Esophagus squamous epithelium (tissue), 5 donors: ENCODE data around the gene PEX11G. TPM values are rescaled to one million over a fixed set of nuclear protein-coding genes. Genes with fewer than 3 reads are reported as not detected.

Experiments
- DNase-seq: peaks from one replicate; lab custom pipeline; 2025; lab: John Stamatoyannopoulos, UW
- H3K27ac ChIP-seq, 4 donors: fragments of 200-600 bp; sonication (generic); one replicate each; pipeline ENCODE4 v1.5.1; 2016 to 2019; ENCODE audit warnings: mild to moderate bottlenecking in 1 of 4
- H3K27me3 ChIP-seq, 4 donors: fragments of 200-600 bp; sonication (generic); 1 replicate in 3 of 4; 2 replicates in 1 of 4; pipeline versions ENCODE4 v1.5.1 to v1.6.0; 2017 to 2021; ENCODE audit warnings: antibody characterized with exemption in 1 of 4
- H3K36me3 ChIP-seq, 3 donors: fragments of 200-600 bp; sonication (generic); one replicate each; pipeline ENCODE4 v1.5.1; 2016 to 2019
- H3K4me1 ChIP-seq, 3 donors: fragments of 200-600 bp; sonication (generic); one replicate each; pipeline ENCODE4 v1.5.1; 2017 to 2019
- H3K4me3 ChIP-seq, 4 donors: fragments of 200-600 bp; sonication (generic); 1 replicate in 3 of 4; 2 replicates in 1 of 4; pipeline ENCODE4 v1.5.1; 2016 to 2019; ENCODE audit warnings: mild to moderate bottlenecking in 2 of 4, moderate library complexity in 1 of 4
- H3K9me3 ChIP-seq, 3 donors: fragments of 200-600 bp; sonication (generic); one replicate each; pipeline ENCODE4 v1.5.1; 2016 to 2019
- POLR2A ChIP-seq, 4 donors: fragments of 450-650 bp; IDR thresholded peaks; one replicate each; pipeline ENCODE4 v1.6.1; 2017; ENCODE audit warnings: antibody characterized with exemption in 4 of 4, mild to moderate bottlenecking in 4 of 4, moderate library complexity in 3 of 4
- WGBS, 2 donors: methylation state at CpG; one replicate each; pipeline ENCODE4 v1.1.5; 2018; 5-methylcytosine and 5-hydroxymethylcytosine counted together
- intact Hi-C: fragments of 100-400 bp; cut with DNase I; formaldehyde crosslinking; loops from one replicate; pipeline ENCODE4 v1.15.0; 2022
- total RNA-seq, 4 donors: library from RNA; depleted of rRNA; stranded (reverse); fragments of >200 nt; gene quantifications; one replicate each; pipeline ENCODE4 v1.1.0, GENCODE V29; 2016
- TF ChIP-seq, protein P1 (sequence below), 6 experiments: fragments of 450-650 bp in 4 of 6; fragments of 200-600 bp in 2 of 6; sonication (generic) in 2 of 6; IDR thresholded peaks; one replicate each; pipeline ENCODE4 v1.5.1; 2016 to 2019; ENCODE audit warnings: antibody characterized with exemption in 6 of 6, mild to moderate bottlenecking in 4 of 6, moderate library complexity in 4 of 6
- donor health status: DM: yes; HTN: yes; CAD: no.

PEX11G gene
- total RNA-seq, 4 donors from 2014 or later: 1.1 to 6.7 (median 4.1) TPM

DNA sequence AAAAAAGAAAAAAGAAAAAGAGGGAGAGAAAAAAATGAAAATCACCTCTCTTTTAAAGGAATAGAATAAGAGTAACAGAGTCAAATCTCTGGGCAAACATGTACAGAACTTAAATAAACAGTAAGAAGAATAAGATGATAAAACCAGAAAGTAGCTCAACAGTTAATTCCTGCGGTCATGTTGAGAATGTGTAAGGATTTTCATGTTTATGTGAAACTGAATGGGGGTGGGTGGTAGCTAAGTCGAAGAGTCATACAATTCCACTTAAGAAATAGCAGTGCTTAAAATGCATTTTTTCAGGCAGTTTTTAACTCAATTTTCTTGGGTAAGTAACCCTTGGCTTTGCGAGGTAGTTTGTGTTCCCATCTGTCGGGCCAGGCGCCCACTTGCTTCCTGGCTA lies 60.9 kb downstream of the PEX11G start:
- peaks cover 0 to 51% (median 15%) of the 10 kb centered on the region in 3 donors for H3K4me1 ChIP-seq
- H3K27me3 ChIP-seq: no peaks in the 10 kb centered on the region
- intact Hi-C loops: no loop called here
- peaks cover 0 to 7% (median 0%) of the 10 kb centered on the region in 3 donors for H3K36me3 ChIP-seq
- H3K27ac ChIP-seq: no peak overlapping the region
- DNase-seq: no peak
- no peaks in the 10 kb centered on the region for H3K9me3 ChIP-seq
- WGBS, 2 donors: 61 to 66% methylated on average over 5 of the region's 5 CpGs
- no peak for TF ChIP-seq POLR2A (IDR thresholded peaks at IDR 0.05)
- TF ChIP-seq, protein P1, sequence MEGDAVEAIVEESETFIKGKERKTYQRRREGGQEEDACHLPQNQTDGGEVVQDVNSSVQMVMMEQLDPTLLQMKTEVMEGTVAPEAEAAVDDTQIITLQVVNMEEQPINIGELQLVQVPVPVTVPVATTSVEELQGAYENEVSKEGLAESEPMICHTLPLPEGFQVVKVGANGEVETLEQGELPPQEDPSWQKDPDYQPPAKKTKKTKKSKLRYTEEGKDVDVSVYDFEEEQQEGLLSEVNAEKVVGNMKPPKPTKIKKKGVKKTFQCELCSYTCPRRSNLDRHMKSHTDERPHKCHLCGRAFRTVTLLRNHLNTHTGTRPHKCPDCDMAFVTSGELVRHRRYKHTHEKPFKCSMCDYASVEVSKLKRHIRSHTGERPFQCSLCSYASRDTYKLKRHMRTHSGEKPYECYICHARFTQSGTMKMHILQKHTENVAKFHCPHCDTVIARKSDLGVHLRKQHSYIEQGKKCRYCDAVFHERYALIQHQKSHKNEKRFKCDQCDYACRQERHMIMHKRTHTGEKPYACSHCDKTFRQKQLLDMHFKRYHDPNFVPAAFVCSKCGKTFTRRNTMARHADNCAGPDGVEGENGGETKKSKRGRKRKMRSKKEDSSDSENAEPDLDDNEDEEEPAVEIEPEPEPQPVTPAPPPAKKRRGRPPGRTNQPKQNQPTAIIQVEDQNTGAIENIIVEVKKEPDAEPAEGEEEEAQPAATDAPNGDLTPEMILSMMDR (IDR thresholded peaks at IDR 0.05): no peak
- H3K4me3 ChIP-seq: no peak overlapping the region

DNA sequence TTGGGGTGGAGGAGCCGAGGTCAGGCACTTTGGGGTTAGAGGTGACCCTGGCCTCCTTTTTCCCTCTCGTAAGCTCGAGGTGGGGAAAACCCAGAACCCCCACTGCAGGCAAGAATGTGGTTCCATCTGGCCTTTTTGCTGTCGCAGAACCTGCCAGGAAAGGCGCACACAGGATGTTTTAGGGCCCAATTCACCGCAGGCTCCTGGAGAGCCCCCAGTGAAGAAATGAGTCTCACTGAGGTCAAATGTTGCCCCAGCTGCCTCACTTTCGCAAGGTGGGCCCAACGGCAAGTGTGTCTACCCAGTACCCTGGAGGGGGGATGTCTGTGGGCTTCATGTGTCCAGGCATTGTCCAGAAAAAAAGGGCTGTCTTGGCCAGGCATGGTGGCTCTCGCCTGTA lies 61.8 kb downstream of the PEX11G start:
- DNase-seq: no peak
- no peaks in the 10 kb centered on the region for H3K9me3 ChIP-seq
- 78 to 95% methylated on average over 5 to 6 of the region's 9 CpGs for WGBS, 2 donors
- TF ChIP-seq, protein P1 (IDR thresholded peaks at IDR 0.05): no peak
- no peak for TF ChIP-seq POLR2A (IDR thresholded peaks at IDR 0.05)
- intact Hi-C loops: no loop called here
- no peak overlapping the region for H3K4me3 ChIP-seq
- peak overlapping the region in 2 of 4 donors; percentile 34 to 45 for H3K27ac ChIP-seq
- peaks cover 0 to 10% (median 0%) of the 10 kb centered on the region in 3 donors for H3K36me3 ChIP-seq
- no peaks in the 10 kb centered on the region for H3K27me3 ChIP-seq
- H3K4me1 ChIP-seq: peaks cover 0 to 60% (median 15%) of the 10 kb centered on the region in 3 donors

Other genes with a start within 250 kb of the PEX11G start
- 10 to 100 TPM in 3 of 4 donors, 1 to 10 TPM in 1; 4.9 to 33.4 (median 10.8) TPM for gene INSR, start 194.6 kb downstream of the PEX11G start, total RNA-seq
- gene ARHGEF18, start 140.1 kb downstream of the PEX11G start, total RNA-seq: 10 to 100 TPM; 24.2 to 42.0 (median 28.7) TPM
- gene ZNF358, start 27.1 kb upstream of the PEX11G start, total RNA-seq: 10 to 100 TPM in 3 of 4 donors, 1 to 10 TPM in 1; 3.8 to 42.2 (median 19.5) TPM
- 10 to 100 TPM in 1 of 4 donors, 1 to 10 TPM in 3; 5.7 to 13.9 (median 7.8) TPM for gene MCOLN1, start 33.6 kb upstream of the PEX11G start, total RNA-seq
- 10 to 100 TPM; 39.7 to 74.1 (median 50.1) TPM for gene PNPLA6, start 46.7 kb upstream of the PEX11G start, total RNA-seq
- 10 to 100 TPM in 2 of 4 donors, 1 to 10 TPM in 2; 9.3 to 45.5 (median 14.1) TPM for gene CAMSAP3, start 106.8 kb upstream of the PEX11G start, total RNA-seq
- 10 to 100 TPM; 20.3 to 34.1 (median 27.8) TPM for gene XAB2, start 140.5 kb upstream of the PEX11G start, total RNA-seq
- gene PET100, start 140.8 kb upstream of the PEX11G start, total RNA-seq: 10 to 100 TPM; 22.9 to 43.1 (median 25.7) TPM
- under 1 TPM in 2 of 4 donors, not detected in 2; 0.53 to 0.57 TPM for gene PCP2, start 144.7 kb upstream of the PEX11G start, total RNA-seq
- gene STXBP2, start 148.1 kb upstream of the PEX11G start, total RNA-seq: 10 to 100 TPM; 44.7 to 76.6 (median 55.2) TPM
- gene RETN, start 180.0 kb upstream of the PEX11G start, total RNA-seq: 10 to 100 TPM in 1 of 4 donors, not detected in 3; 28.1 TPM
- under 1 TPM in 2 of 4 donors, not detected in 2; 0.29 to 0.97 TPM for gene MCEMP1, start 188.1 kb upstream of the PEX11G start, total RNA-seq
- gene TRAPPC5, start 191.8 kb upstream of the PEX11G start, total RNA-seq: 10 to 100 TPM; 52.3 to 91.5 (median 77.4) TPM
- not detected for gene FCER2, start 213.1 kb upstream of the PEX11G start, total RNA-seq
- 1 to 10 TPM in 2 of 4 donors, under 1 TPM in 1, not detected in 1; 0.18 to 3.2 (median 1.1) TPM for gene CLEC4G, start 243.1 kb upstream of the PEX11G start, total RNA-seq